Stimulated activated effector memory CD8-positive, alpha-beta T cell treated with anti-CD3 and anti-CD28 coated beads, Interleukin-12 subunit alpha, Interleukin-12 subunit beta, amount 100 ng/mL, for 72 hours (primary cell): Measurements from ENCODE around the gene PLXNB1.
"Not testable (repeated sequence)": the region's sequence is repeated elsewhere in the genome, so short reads cannot be mapped to it uniquely, and the experiment has no call there.

Source experiments
- ATAC-seq: fragments of 150-1000 bp; cut with Tn5 transposase; 2 replicates; pipeline ENCODE4 v1.10.0; 2021
- DNase-seq, 2 donors: peaks; one replicate each; pipeline ENCODE4 v3.0.0; 2021 to 2022; ENCODE audit warnings: low spot score in 2 of 2
- H3K27ac Mint-ChIP-seq: one replicate; pipeline ENCODE4 v1.8.0; 2022; ENCODE audit warnings: mild to moderate bottlenecking, mixed read lengths
- H3K36me3 Mint-ChIP-seq: one replicate; pipeline ENCODE4 v1.8.0; 2022; ENCODE audit warnings: mild to moderate bottlenecking, mixed read lengths
- H3K4me1 Mint-ChIP-seq: one replicate; pipeline ENCODE4 v1.8.0; 2022; ENCODE audit warnings: mixed read lengths
- H3K4me3 Mint-ChIP-seq: one replicate; pipeline ENCODE4 v1.8.0; 2022; ENCODE audit warnings: mild to moderate bottlenecking, mixed read lengths
- H3K9me3 Mint-ChIP-seq: one replicate; pipeline ENCODE4 v1.8.0; 2022; ENCODE audit warnings: mixed read lengths

The PLXNB1 gene

GRCh38 chr3:48468329-48468731, 38.4 kb upstream of the PLXNB1 start:
- H3K36me3 Mint-ChIP-seq: peaks cover 82% of the 10 kb centered on the region
- H3K4me1 Mint-ChIP-seq: peaks cover 57% of the 10 kb centered on the region
- ATAC-seq (no peak), DNase-seq (no peak)
- H3K27ac Mint-ChIP-seq: peak overlapping the region; percentile 96
- H3K9me3 Mint-ChIP-seq: no peaks in the 10 kb centered on the region
- H3K4me3 Mint-ChIP-seq: peak overlapping the region; percentile 95

GRCh38 chr3:48467473-48468267, 37.8 kb upstream of the PLXNB1 start:
- no peak for DNase-seq
- H3K9me3 Mint-ChIP-seq: no peaks in the 10 kb centered on the region
- H3K4me3 Mint-ChIP-seq: peak overlapping the region; percentile 95
- peaks cover 75% of the 10 kb centered on the region for H3K36me3 Mint-ChIP-seq
- H3K4me1 Mint-ChIP-seq: peaks cover 51% of the 10 kb centered on the region
- no peak for ATAC-seq
- peak overlapping the region; percentile 96 for H3K27ac Mint-ChIP-seq

- ATAC-seq (peak; percentile 9), DNase-seq (no peak)
- Mint-ChIP-seq H3K4me3 (peak overlapping the region; percentile 95), H3K27ac (peak overlapping the region; percentile 96), H3K9me3 (no peaks in the 10 kb centered on the region), H3K4me1 (peaks cover 49% of the 10 kb centered on the region), H3K36me3 (peaks cover 74% of the 10 kb centered on the region)
These were observed 37.2 kb upstream of the PLXNB1 start for GRCh38 chr3:48467110-48467454.

- peak overlapping the region; percentile 95 for H3K4me3 Mint-ChIP-seq
- H3K27ac Mint-ChIP-seq: peak overlapping the region; percentile 96
- peaks cover 76% of the 10 kb centered on the region for H3K36me3 Mint-ChIP-seq
- DNase-seq (peak in 1 of 2 donors; percentile 69), ATAC-seq (peak; percentile 52)
- no peaks in the 10 kb centered on the region for H3K9me3 Mint-ChIP-seq
- peaks cover 49% of the 10 kb centered on the region for H3K4me1 Mint-ChIP-seq
These were observed 36.7 kb upstream of the PLXNB1 start for GRCh38 chr3:48466386-48467109.

GRCh38 chr3:48465531-48466378, 35.9 kb upstream of the PLXNB1 start:
- peak; percentile 74 to 89 for DNase-seq
- H3K27ac Mint-ChIP-seq: peak overlapping the region; percentile 96
- H3K4me3 Mint-ChIP-seq: peak overlapping the region; percentile 95
- H3K36me3 Mint-ChIP-seq: peaks cover 78% of the 10 kb centered on the region
- peaks cover 49% of the 10 kb centered on the region for H3K4me1 Mint-ChIP-seq
- peak; percentile 94 for ATAC-seq
- no peaks in the 10 kb centered on the region for H3K9me3 Mint-ChIP-seq

GRCh38 chr3:48465237-48465530, 35.3 kb upstream of the PLXNB1 start:
- ATAC-seq (no peak), DNase-seq (no peak)
- Mint-ChIP-seq H3K4me3 (peak overlapping the region; percentile 95), H3K27ac (peak overlapping the region; percentile 96), H3K4me1 (peaks cover 45% of the 10 kb centered on the region), H3K9me3 (no peaks in the 10 kb centered on the region), H3K36me3 (peaks cover 79% of the 10 kb centered on the region)

GRCh38 chr3:48464713-48465221, 34.9 kb upstream of the PLXNB1 start:
- Mint-ChIP-seq H3K4me1 (peaks cover 41% of the 10 kb centered on the region), H3K36me3 (peaks cover 79% of the 10 kb centered on the region), H3K27ac (peak overlapping the region; percentile 96), H3K4me3 (peak overlapping the region; percentile 95), H3K9me3 (no peaks in the 10 kb centered on the region)
- DNase-seq (no peak), ATAC-seq (no peak)

- ATAC-seq: no peak
These were observed 33.8 kb upstream of the PLXNB1 start for GRCh38 chr3:48463703-48464102.

GRCh38 chr3:48461767-48462166, 31.9 kb upstream of the PLXNB1 start:
- H3K27ac Mint-ChIP-seq, ATAC-seq, H3K9me3 Mint-ChIP-seq, H3K4me3 Mint-ChIP-seq, DNase-seq: not testable (repeated sequence)
- peaks cover 80% of the 10 kb centered on the region for H3K36me3 Mint-ChIP-seq
- H3K4me1 Mint-ChIP-seq: peaks cover 11% of the 10 kb centered on the region

More at GRCh38 chr3:48463703-48464102, 33.8 kb upstream of the PLXNB1 start:
- no peaks in the 10 kb centered on the region for H3K9me3 Mint-ChIP-seq
- H3K27ac Mint-ChIP-seq: no peak overlapping the region
- peaks cover 81% of the 10 kb centered on the region for H3K36me3 Mint-ChIP-seq
- no peak for DNase-seq
- peaks cover 31% of the 10 kb centered on the region for H3K4me1 Mint-ChIP-seq
- H3K4me3 Mint-ChIP-seq: no peak overlapping the region

- ATAC-seq (no peak), DNase-seq (no peak)
- Mint-ChIP-seq H3K36me3 (peaks cover 80% of the 10 kb centered on the region), H3K4me3 (no peak overlapping the region), H3K27ac (peak overlapping the region; percentile 67), H3K9me3 (no peaks in the 10 kb centered on the region), H3K4me1 (peaks cover 2% of the 10 kb centered on the region)
These were observed 30.6 kb upstream of the PLXNB1 start for GRCh38 chr3:48460517-48460902.

GRCh38 chr3:48459773-48460516, 30.1 kb upstream of the PLXNB1 start:
- H3K9me3 Mint-ChIP-seq: no peaks in the 10 kb centered on the region
- H3K27ac Mint-ChIP-seq: peak overlapping the region; percentile 67
- peaks cover 80% of the 10 kb centered on the region for H3K36me3 Mint-ChIP-seq

GRCh38 chr3:48459331-48459730, 29.4 kb upstream of the PLXNB1 start:
- H3K36me3 Mint-ChIP-seq: peaks cover 80% of the 10 kb centered on the region
- H3K9me3 Mint-ChIP-seq: no peaks in the 10 kb centered on the region
- H3K27ac Mint-ChIP-seq: no peak overlapping the region
- no peaks in the 10 kb centered on the region for H3K4me1 Mint-ChIP-seq
- ATAC-seq (no peak), DNase-seq (no peak)
- H3K4me3 Mint-ChIP-seq: no peak overlapping the region

More at GRCh38 chr3:48459773-48460516, 30.1 kb upstream of the PLXNB1 start:
- ATAC-seq: no peak
- DNase-seq: no peak
- no peak overlapping the region for H3K4me3 Mint-ChIP-seq
- no peaks in the 10 kb centered on the region for H3K4me1 Mint-ChIP-seq

GRCh38 chr3:48456456-48456855, 26.6 kb upstream of the PLXNB1 start:
- H3K27ac Mint-ChIP-seq: no peak overlapping the region
- H3K4me3 Mint-ChIP-seq: no peak overlapping the region
- H3K9me3 Mint-ChIP-seq: no peaks in the 10 kb centered on the region
- ATAC-seq (no peak), DNase-seq (no peak)
- peaks cover 99% of the 10 kb centered on the region for H3K36me3 Mint-ChIP-seq
- no peaks in the 10 kb centered on the region for H3K4me1 Mint-ChIP-seq

- Mint-ChIP-seq H3K36me3 (peaks cover 71% of the 10 kb centered on the region), H3K4me3 (no peak overlapping the region), H3K9me3 (no peaks in the 10 kb centered on the region), H3K4me1 (peaks cover 21% of the 10 kb centered on the region), H3K27ac (no peak overlapping the region)
- no peak for ATAC-seq
- DNase-seq: no peak
These were observed 21.4 kb upstream of the PLXNB1 start for GRCh38 chr3:48451270-48451669.
